Measurements from ENCODE around the gene MAN1C1.
"Not testable (repeated sequence)": the region's sequence is repeated elsewhere in the genome, so short reads cannot be mapped to it uniquely, and the experiment has no call there.

Gene MAN1C1

GRCh38 chr1:25658791-25659431, 42.3 kb downstream of the MAN1C1 start:
- TF ChIP-seq CTCF (IDR thresholded peaks at IDR 0.05; ENCODE audit: low read depth, low read length), result no peak
- no peak for DNase-seq (ENCODE audit: extremely low read depth, low read depth)

- DNase-seq (ENCODE audit: extremely low read depth, low read depth), result no peak
- no peak for TF ChIP-seq CTCF (IDR thresholded peaks at IDR 0.05; ENCODE audit: low read depth, low read length)
Measured at GRCh38 chr1:25661043-25661815, 44.6 kb downstream of the MAN1C1 start.

- DNase-seq (ENCODE audit: extremely low read depth, low read depth), result no peak
- no peak for TF ChIP-seq CTCF (IDR thresholded peaks at IDR 0.05; ENCODE audit: low read depth, low read length)
Measured at GRCh38 chr1:25662061-25662460, 45.5 kb downstream of the MAN1C1 start.

DNA sequence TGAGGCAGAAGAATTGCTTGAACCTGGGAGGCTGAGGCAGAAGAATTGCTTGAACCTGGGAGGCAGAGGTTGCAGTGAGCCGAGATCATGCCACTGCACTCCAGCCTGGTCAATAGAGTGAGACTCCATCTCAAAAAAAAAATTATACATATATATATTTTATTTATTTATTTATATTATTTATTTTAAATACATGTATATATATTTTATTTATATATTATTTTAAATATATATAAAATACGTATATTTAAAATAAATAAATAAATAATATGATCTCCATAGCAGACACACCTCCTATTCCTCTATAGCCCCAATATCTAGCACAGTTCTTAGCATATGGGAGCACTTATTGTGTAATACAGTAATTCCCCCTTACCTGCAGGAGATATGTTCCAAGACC, 46.4 kb downstream of the MAN1C1 start:
- DNase-seq (ENCODE audit: extremely low read depth, low read depth), result not testable (repeated sequence)

- DNase-seq (ENCODE audit: extremely low read depth, low read depth), result no peak
- TF ChIP-seq CTCF (IDR thresholded peaks at IDR 0.05; ENCODE audit: low read depth, low read length), result no peak
Measured at GRCh38 chr1:25664357-25665199, 48.0 kb downstream of the MAN1C1 start.

DNA sequence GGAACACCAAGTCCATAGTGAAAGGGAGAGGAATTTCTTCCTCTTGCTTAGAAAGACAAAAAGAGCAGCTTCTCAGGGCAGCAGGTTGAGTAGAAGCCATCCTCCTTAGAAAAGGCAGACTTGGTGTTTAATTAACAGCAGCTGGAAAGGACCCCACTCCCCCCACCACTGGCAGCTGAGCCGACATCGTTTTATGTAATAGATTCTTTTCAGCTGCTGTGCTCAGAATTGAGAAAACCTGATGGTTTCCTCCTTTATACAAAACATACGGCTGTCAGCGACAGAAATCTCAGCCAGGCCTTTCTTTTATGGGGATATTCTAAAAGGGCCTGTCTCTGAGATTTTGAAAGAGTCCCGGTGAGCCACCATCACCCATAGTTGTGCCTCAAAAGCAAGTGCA, 49.9 kb downstream of the MAN1C1 start:
- no peak for DNase-seq (ENCODE audit: extremely low read depth, low read depth)
- no peak for TF ChIP-seq CTCF (IDR thresholded peaks at IDR 0.05; ENCODE audit: low read depth, low read length)

- TF ChIP-seq CTCF (IDR thresholded peaks at IDR 0.05; ENCODE audit: low read depth, low read length), result no peak
- DNase-seq (ENCODE audit: extremely low read depth, low read depth), result no peak
Measured at GRCh38 chr1:25668931-25669573, 52.5 kb downstream of the MAN1C1 start.
